B cell (primary cell): ENCODE data around the gene DLST. TPM values are rescaled to one million over a fixed set of nuclear protein-coding genes. Genes with fewer than 3 reads are reported as not detected.

Experiments used
- ATAC-seq: fragments of 200-7000 bp; cut with Tn5 transposase; one replicate; pipeline ENCODE4 v1.10.0; 2021; ENCODE audit warnings: low read depth, mild to moderate bottlenecking, moderate number of reproducible peaks, moderate library complexity
- CTCF ChIA-PET: fragments of 350-600 bp; sonication (Branson Sonifier 250); formaldehyde crosslinking; loops from one replicate; lab custom pipeline; 2021; ENCODE audit warnings: antibody characterized with exemption, inconsistent platforms; lab: Charles Lee
- POLR2A ChIA-PET: fragments of 350-600 bp; sonication (Branson Sonifier 250); formaldehyde crosslinking; loops from one replicate; lab custom pipeline; 2021; ENCODE audit warnings: antibody characterized with exemption; lab: Charles Lee
- DNase-seq: peaks from one replicate; pipeline ENCODE4 v3.0.0; 2013
- H2AFZ ChIP-seq: 2 replicates; pipeline ENCODE4 v1.6.1; 2012; ENCODE audit warnings: mild to moderate bottlenecking, low read depth, low read length; ENCODE audit not compliant: insufficient read depth, poor library complexity, severe bottlenecking
- H3K27ac ChIP-seq, 2 donors: 1 replicate in 1 of 2; 2 replicates in 1 of 2; pipeline ENCODE4 v1.5.1; 2012 to 2013; ENCODE audit warnings: low read length in 2 of 2, mild to moderate bottlenecking in 2 of 2, moderate library complexity in 1 of 2
- H3K27me3 ChIP-seq, 4 experiments: fragments of 200-600 bp in 1 of 4; sonication (generic) in 1 of 4; replicated peaks in 1 of 4; 1 replicate in 2 of 4; 2 replicates in 2 of 4; pipeline versions ENCODE4 v1.6.1 to v1.7.0; 2013 to 2016; ENCODE audit warnings: low read length in 3 of 4, mild to moderate bottlenecking in 2 of 4, mixed read lengths in 1 of 4, moderate library complexity in 1 of 4; ENCODE audit not compliant: insufficient read depth in 4 of 4, control insufficient read depth in 3 of 4; ENCODE audit errors: control extremely low read depth in 1 of 4
- H3K36me3 ChIP-seq, 2 experiments: replicated peaks in 1 of 2; 1 replicate in 1 of 2; 2 replicates in 1 of 2; pipeline versions ENCODE4 v1.6.1 to v1.7.1; 2013; ENCODE audit warnings: low read length in 1 of 2; ENCODE audit not compliant: insufficient read depth in 2 of 2, control insufficient read depth in 1 of 2; ENCODE audit errors: control extremely low read depth in 1 of 2, extremely low read depth in 1 of 2
- H3K4me1 ChIP-seq, 2 donors: fragments of 200-600 bp in 1 of 2; sonication (generic) in 1 of 2; 1 replicate in 1 of 2; 2 replicates in 1 of 2; pipeline versions ENCODE4 v1.5.1 to v1.6.1; 2013 to 2017; ENCODE audit warnings: low read length in 2 of 2; ENCODE audit not compliant: control insufficient read depth in 2 of 2, insufficient read depth in 2 of 2
- H3K4me2 ChIP-seq: replicated peaks from 2 replicates; pipeline ENCODE3; 2012; ENCODE audit warnings: mild to moderate bottlenecking, low read depth, low read length; ENCODE audit not compliant: poor library complexity, severe bottlenecking
- H3K4me3 ChIP-seq, 5 experiments: fragments of 200-600 bp in 1 of 5; sonication (generic) in 1 of 5; 1 replicate in 3 of 5; 2 replicates in 2 of 5; pipeline versions ENCODE4 v1.5.1 to v1.7.0; 2011 to 2016; ENCODE audit warnings: low read length in 4 of 5, mild to moderate bottlenecking in 4 of 5, low read depth in 2 of 5, control low read depth in 1 of 5, moderate library complexity in 1 of 5; ENCODE audit not compliant: insufficient read depth in 1 of 5; ENCODE audit errors: control extremely low read depth in 1 of 5, extremely low read depth in 1 of 5
- H3K79me2 ChIP-seq: fragments of 200-600 bp; sonication (generic); one replicate; pipeline ENCODE4 v1.6.0; 2016; ENCODE audit warnings: low read length; ENCODE audit not compliant: control insufficient read depth, insufficient read depth
- H3K9ac ChIP-seq: fragments of 200-600 bp; sonication (generic); 2 replicates; pipeline ENCODE4 v1.6.1; 2017; ENCODE audit warnings: mild to moderate bottlenecking, low read length, moderate library complexity
- H3K9me3 ChIP-seq, 3 donors: one replicate each; pipeline versions ENCODE4 v1.6.1 to v1.7.1; 2013; ENCODE audit warnings: low read length in 2 of 3; ENCODE audit not compliant: control insufficient read depth in 2 of 3, insufficient read depth in 1 of 3; ENCODE audit errors: control extremely low read depth in 1 of 3
- H4K20me1 ChIP-seq: 2 replicates; pipeline ENCODE4 v1.6.0; 2012; ENCODE audit warnings: mild to moderate bottlenecking, low read length; ENCODE audit not compliant: insufficient read depth, control insufficient read depth, poor library complexity, severe bottlenecking
- H3K27ac Mint-ChIP-seq: one replicate; pipeline ENCODE4 v1.8.0; 2021; ENCODE audit warnings: mixed read lengths
- H3K27me3 Mint-ChIP-seq: one replicate; pipeline ENCODE4 v1.8.0; 2021; ENCODE audit warnings: mixed read lengths
- H3K4me1 Mint-ChIP-seq: one replicate; pipeline ENCODE4 v1.8.0; 2021; ENCODE audit warnings: mixed read lengths
- H3K4me3 Mint-ChIP-seq: one replicate; pipeline ENCODE4 v1.8.0; 2021; ENCODE audit warnings: mixed read lengths
- H3K9me3 Mint-ChIP-seq: one replicate; pipeline ENCODE4 v1.8.0; 2022; ENCODE audit warnings: mixed read lengths; ENCODE audit not compliant: insufficient read depth
- CTCF ChIP-seq: fragments of 200-600 bp; IDR thresholded peaks from one replicate; pipeline ENCODE4 v1.8.0; 2022; ENCODE audit warnings: antibody characterized with exemption, mild to moderate bottlenecking
- EZH2 ChIP-seq: IDR thresholded peaks from 2 replicates; pipeline ENCODE4 v1.6.1; 2012; ENCODE audit warnings: borderline replicate concordance, low read depth, mild to moderate bottlenecking, moderate library complexity, low read length; ENCODE audit not compliant: insufficient read depth, poor library complexity, severe bottlenecking
- WGBS: methylation state at CpG from one replicate; pipeline ENCODE4 v1.1.5; 2013; ENCODE audit warnings: missing lambda C conversion rate; ENCODE audit not compliant: insufficient coverage; 5-methylcytosine and 5-hydroxymethylcytosine counted together
- intact Hi-C: fragments of 100-400 bp; cut with micrococcal nuclease; formaldehyde crosslinking; loops from one replicate; pipeline ENCODE4 v1.10.0; 2022
- polyA plus RNA-seq: library from polyadenylated mRNA; depleted of rRNA; stranded (reverse); fragments of >200 nt; gene quantifications from 2 replicates; pipeline ENCODE4 v1.2.3, GENCODE V29; 2012
- total RNA-seq, 2 donors: library from RNA; stranded (reverse); fragments of 120-200 nt in 1 of 2; gene quantifications; 1 replicate in 1 of 2; 2 replicates in 1 of 2; pipeline versions ENCODE4 v1.2.3 to v1.2.4, GENCODE V29; 2013 to 2022

DLST gene
- total and polyA plus RNA-seq, 2 donors (not counting 1 experiment from before 2014, with no cell fraction given) = 73.1 to 89.5 TPM

- no peak overlapping the region for H3K27ac ChIP-seq
- no peak overlapping the region for H3K4me2 ChIP-seq
- Mint-ChIP-seq H3K4me3 (no peak overlapping the region), H3K9me3 (no peaks in the 10 kb centered on the region), H3K27me3 (no peaks in the 10 kb centered on the region), H3K27ac (no peak overlapping the region), H3K4me1 (peaks cover 11% of the 10 kb centered on the region)
- intact Hi-C loops = no loop called here
- H3K4me1 ChIP-seq = peaks cover 10 to 19% of the 10 kb centered on the region in 2 donors
- H3K4me3 ChIP-seq = no peak overlapping the region
- POLR2A ChIA-PET = interaction anchor here (0.6 kb wide), 1 partner anchor 153 kb away, joined by 3 read pairs; the partner anchor contains the start of gene ACYP1
- no peaks in the 10 kb centered on the region for H3K27me3 ChIP-seq
- no peaks in the 10 kb centered on the region for H3K79me2 ChIP-seq
- TF ChIP-seq EZH2 = no peak
- DNase-seq = no peak
- no peaks in the 10 kb centered on the region for H3K36me3 ChIP-seq
- CTCF ChIA-PET = interaction anchor here (1.7 to 25.3 kb wide), 2 partner anchors 45 to 177 kb away, joined by 8 to 926 read pairs; partner anchors contain the start of genes DLST and PROX2
- H4K20me1 ChIP-seq = peaks cover 5% of the 10 kb centered on the region
- ATAC-seq = no peak
- no peak overlapping the region for H3K9ac ChIP-seq
- 88% methylated on average over 7 of the region's 10 CpGs for WGBS
- H3K9me3 ChIP-seq = no peaks in the 10 kb centered on the region
- no peak overlapping the region for H2AFZ ChIP-seq
Measured at GRCh38 chr14:74910556-74910955, 28.8 kb downstream of the DLST start.

GRCh38 chr14:74911221-74911620 lies 29.5 kb downstream of the DLST start:
- Histone ChIP-seq H3K4me1 (peaks cover 5 to 13% of the 10 kb centered on the region in 2 donors), H3K79me2 (no peaks in the 10 kb centered on the region), H3K36me3 (no peaks in the 10 kb centered on the region), H3K9ac (no peak overlapping the region), H3K27ac (no peak overlapping the region), H3K27me3 (no peaks in the 10 kb centered on the region), H2AFZ (no peak overlapping the region), H3K9me3 (no peaks in the 10 kb centered on the region), H3K4me3 (no peak overlapping the region), H3K4me2 (no peak overlapping the region), H4K20me1 (no peaks in the 10 kb centered on the region)
- DNase-seq = no peak
- POLR2A ChIA-PET = no interaction called here
- CTCF ChIA-PET = interaction anchor here (1.7 to 25.3 kb wide), 2 partner anchors 45 to 177 kb away, joined by 8 to 926 read pairs; partner anchors contain the start of genes DLST and PROX2
- no peak for ATAC-seq
- no peak for TF ChIP-seq EZH2
- TF ChIP-seq CTCF = no peak
- Mint-ChIP-seq H3K9me3 (no peaks in the 10 kb centered on the region), H3K4me1 (peaks cover 9% of the 10 kb centered on the region), H3K4me3 (no peak overlapping the region), H3K27ac (no peak overlapping the region), H3K27me3 (no peaks in the 10 kb centered on the region)
- 96% methylated on average over 5 of the region's 6 CpGs for WGBS
- intact Hi-C loops = no loop called here
